ENCODE data around the gene NEU3.
A peak's percentile ranks its signal among the peaks of the same experiment; 100 is the strongest.
"Not testable (repeated sequence)": the region's sequence is repeated elsewhere in the genome, so short reads cannot be mapped to it uniquely, and the experiment has no call there.

The NEU3 gene, protein sequence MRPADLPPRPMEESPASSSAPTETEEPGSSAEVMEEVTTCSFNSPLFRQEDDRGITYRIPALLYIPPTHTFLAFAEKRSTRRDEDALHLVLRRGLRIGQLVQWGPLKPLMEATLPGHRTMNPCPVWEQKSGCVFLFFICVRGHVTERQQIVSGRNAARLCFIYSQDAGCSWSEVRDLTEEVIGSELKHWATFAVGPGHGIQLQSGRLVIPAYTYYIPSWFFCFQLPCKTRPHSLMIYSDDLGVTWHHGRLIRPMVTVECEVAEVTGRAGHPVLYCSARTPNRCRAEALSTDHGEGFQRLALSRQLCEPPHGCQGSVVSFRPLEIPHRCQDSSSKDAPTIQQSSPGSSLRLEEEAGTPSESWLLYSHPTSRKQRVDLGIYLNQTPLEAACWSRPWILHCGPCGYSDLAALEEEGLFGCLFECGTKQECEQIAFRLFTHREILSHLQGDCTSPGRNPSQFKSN

GRCh38 chr11:74988541-74989259, at the start of gene NEU3:
TSS of gene NEU3 (plus strand) at chr11:74988933. CDS start at chr11:74989061, 128 bp downstream.
- peak; percentile 84 for DNase-seq

DNA sequence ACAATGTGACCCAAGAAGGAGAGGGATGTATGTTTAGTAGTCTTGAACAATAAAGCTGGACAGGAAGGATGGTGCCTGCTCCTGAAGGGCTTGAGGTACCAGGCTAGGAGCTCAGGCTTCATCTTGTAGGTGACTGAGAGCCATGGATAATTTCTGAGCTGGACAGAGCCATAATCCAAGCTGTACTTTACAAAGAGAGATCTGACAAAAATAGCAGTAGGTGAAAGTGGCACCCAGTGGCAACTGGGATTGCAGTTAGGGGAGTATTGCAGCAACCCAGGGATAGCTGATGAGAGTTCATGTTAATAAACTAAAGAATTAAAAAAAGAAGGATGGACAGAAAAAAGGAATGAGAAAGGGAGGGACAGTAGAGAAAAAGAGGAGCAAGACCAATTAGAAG, 47.2 kb upstream of the NEU3 start:
- no peak for DNase-seq

GRCh38 chr11:74942073-74942759, 46.5 kb upstream of the NEU3 start:
- DNase-seq: no peak

- DNase-seq: no peak
Measured at GRCh38 chr11:74948546-74948897, 40.2 kb upstream of the NEU3 start.

DNA sequence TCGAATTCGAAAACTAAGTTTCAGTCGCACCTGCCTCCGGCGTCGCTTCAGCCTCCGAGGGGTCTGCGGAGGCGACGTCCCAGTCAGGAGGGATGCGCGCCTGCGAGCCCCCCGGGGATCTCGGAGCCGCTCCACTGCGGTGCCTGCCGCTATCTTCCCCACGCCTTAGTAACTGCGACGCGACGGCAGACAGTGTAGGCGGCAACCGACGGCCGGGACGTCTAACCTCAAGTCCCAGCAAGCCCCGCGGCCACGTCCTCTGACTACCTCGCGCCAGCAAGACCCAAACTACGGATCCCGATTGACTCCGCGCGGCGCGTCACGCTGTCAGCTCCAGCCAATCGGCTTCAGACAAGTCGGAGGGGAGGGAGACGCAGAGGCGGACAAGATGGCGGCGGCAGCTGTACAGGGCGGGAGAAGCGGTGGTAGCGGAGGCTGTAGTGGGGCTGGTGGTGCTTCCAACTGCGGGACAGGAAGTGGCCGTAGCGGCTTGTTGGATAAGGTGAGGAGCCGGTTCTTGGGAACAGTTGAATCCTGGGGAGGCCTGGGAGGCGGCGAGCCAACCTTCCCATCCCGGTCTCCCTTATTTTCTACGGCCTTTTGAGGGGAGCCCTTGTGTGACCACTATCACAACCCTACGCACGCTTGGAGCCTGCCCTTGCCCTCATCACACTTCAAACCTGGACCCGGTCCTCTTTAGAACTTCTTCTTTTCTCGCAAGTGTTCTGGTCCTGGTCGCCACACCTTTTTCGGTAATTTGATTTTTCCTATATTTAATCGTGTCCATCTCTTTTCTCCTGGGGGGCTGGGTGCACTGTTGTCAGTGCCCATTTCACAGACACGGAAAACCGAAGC, 39.6 kb upstream of the NEU3 start, which contains the start of the genes SPCS2 and XRRA1:
SPCS2 (plus strand) TSS at position 369 of the 855 bp plus-strand sequence; CDS start at position 389, 20 bp downstream.
XRRA1 (minus strand) TSS at position 194 of the 855 bp plus-strand sequence. CDS start 8,213 bp downstream, outside the sequence.
- DNase-seq: peak; percentile 99

DNA sequence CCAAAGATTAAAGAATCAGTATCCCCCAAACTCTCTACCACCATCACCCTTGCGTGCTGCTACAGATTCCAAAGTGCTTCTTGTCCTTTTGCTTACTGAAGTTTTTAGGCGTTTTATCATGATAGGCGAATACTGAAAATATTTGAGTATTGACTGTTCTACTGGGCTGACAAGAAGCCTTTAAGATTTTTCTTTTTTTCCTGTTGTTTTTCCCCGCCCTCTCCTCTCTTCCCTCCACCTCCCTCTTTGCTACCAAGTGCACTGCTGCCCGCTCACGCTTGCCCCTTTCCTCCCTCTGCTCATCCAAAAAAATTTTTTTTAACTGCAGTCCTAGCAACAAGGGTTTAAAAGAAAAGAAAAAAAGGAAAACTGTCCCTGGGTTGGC, 39.0 kb upstream of the NEU3 start:
- DNase-seq: no peak

GRCh38 chr11:74950374-74950969, 38.3 kb upstream of the NEU3 start:
- no peak for DNase-seq

- no peak for DNase-seq
Measured at GRCh38 chr11:74951226-74951625, 37.5 kb upstream of the NEU3 start.

- DNase-seq: no peak
Measured at GRCh38 chr11:74952752-74953151, 36.0 kb upstream of the NEU3 start.

- no peak for DNase-seq
Measured at GRCh38 chr11:74953451-74953850, 35.3 kb upstream of the NEU3 start.

DNA sequence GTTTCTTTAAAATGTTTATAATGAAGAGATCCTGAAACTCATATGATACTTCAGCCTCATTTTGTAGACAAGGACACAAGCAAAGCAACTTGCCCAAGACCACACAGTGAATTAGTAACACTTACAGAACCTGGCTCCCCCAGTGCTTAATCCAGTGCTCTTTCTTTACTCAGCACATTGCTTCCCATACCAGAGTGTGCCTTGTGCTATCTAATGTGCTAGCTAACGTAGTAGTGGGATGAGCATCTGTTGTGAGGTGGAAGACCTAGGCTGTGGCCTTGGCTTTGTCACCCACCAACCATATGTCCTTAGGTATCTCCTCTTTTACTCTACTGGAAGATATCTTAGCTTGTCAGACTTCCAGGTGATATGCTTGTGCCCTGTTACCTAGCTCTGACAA, 34.5 kb upstream of the NEU3 start:
- DNase-seq: no peak

GRCh38 chr11:74956397-74957015, 32.2 kb upstream of the NEU3 start:
- no peak for DNase-seq

- no peak for DNase-seq
Measured at GRCh38 chr11:74957937-74958629, 30.6 kb upstream of the NEU3 start.

GRCh38 chr11:74960128-74960527, 28.6 kb upstream of the NEU3 start:
- DNase-seq: not testable (repeated sequence)

- DNase-seq: no peak
Measured at GRCh38 chr11:74966651-74967050, 22.1 kb upstream of the NEU3 start.

DNA sequence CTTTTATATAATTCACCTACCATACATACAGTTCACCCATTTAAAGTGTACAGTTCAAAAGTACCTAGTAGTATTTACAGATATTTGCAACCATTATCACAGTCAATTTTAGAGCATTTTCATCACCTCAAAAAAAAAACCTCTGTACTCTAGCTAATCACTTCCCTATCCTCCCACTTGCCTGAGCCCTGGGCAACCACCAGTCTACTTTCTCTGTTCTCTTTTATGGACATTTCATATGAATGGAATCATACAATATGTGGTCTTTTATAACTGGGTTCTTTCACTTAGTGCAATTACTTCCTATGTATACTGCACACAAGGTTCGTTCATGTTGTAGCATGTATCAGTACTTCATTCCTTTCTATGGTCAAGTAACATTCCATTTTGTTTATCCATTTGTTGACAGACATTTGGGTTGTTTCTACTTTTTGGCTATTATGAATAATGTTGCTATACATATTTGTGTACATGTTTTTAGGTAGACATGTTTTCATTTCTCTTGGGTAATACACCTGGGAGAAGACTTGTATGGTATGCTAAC, 17.8 kb upstream of the NEU3 start:
- no peak for DNase-seq

DNA sequence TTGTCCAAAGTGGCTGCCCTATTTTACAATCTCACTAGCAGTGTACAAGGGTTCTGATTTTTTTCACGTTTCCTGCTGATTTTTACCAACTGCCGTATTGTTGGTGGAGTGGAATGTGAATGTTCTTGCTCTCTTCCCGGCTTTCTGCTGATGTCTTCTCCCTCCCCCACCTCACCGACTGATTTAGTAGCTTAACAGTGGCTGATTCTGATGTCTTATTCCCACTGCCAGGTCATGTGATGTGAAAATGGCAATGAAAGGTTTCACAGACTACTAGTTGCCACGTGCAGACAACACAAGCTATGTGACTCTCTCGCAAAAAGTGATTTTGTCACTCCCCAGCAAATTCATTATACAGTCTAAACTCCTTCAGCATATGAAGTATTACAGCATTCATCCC, 17.3 kb upstream of the NEU3 start:
- DNase-seq: no peak

- DNase-seq: no peak
Measured at GRCh38 chr11:74978041-74978440, 10.7 kb upstream of the NEU3 start.

DNA sequence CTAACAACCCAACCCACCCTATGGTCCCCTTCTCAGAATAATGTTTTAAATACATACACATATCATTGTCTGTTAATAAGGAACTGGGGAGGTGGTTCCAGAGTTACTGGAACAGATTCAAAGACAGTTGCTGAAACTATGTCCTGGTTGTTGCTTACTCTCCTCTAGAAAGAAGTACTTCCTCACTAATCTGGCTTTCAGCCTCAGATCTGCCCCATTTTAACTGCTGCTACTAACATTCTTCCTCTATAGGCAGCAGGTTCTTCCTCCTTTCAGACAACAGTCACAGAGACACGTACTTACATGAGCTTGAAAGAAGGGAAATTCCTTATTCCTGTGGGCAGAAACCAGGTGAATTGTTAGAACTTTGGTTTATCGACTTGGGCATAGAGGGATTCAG, 8.1 kb upstream of the NEU3 start:
- DNase-seq: no peak

- no peak for DNase-seq
Measured at GRCh38 chr11:74981888-74982287, 6.8 kb upstream of the NEU3 start.

DNA sequence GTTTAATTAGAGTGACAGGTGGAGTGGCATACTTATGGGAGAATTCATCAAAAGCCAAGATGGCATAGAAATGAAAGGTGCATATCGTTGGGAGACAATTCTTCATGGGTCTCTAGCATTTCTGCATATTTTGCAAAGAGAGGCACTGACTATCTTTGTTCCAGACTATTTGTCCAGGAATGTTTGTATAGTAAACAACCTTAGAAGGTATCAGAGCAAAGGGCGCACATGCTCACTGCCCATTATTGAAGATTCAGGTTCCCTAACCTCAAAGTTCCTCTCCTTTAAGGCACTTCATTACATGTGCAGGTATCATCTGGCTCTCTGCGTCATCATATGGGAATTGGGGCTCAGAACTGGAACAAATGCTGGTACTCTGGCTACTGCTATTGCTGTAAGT, 4.7 kb upstream of the NEU3 start:
- no peak for DNase-seq

All from right hindlimb (tissue), 1 donor.